AG04450 (cell line): ENCODE results near the gene RNF213. TPM values are rescaled to one million over a fixed set of nuclear protein-coding genes. Genes with fewer than 3 reads are reported as not detected.

Experiments
- CTCF ChIA-PET: fragments of 300-600, 350-600 bp; formaldehyde crosslinking; extraction: SDS; loops from one replicate; lab custom pipeline; 2022; ENCODE audit warnings: antibody characterized with exemption, inconsistent platforms; lab: Charles Lee
- POLR2A ChIA-PET: fragments of 350-600 bp; formaldehyde crosslinking; extraction: SDS; loops from one replicate; lab custom pipeline; 2021; ENCODE audit warnings: antibody characterized with exemption, inconsistent platforms; lab: Yijun Ruan, JAX
- DNase-seq: peaks from one replicate; pipeline ENCODE4 v3.0.0-alpha.2; 2011; ENCODE audit warnings: low read depth, low spot score
- H3K27ac ChIP-seq: one replicate; pipeline ENCODE4 v1.5.1; 2012; ENCODE audit warnings: low read depth, low read length, control low read depth
- H3K27me3 ChIP-seq: one replicate; pipeline ENCODE4 v1.6.0; 2012; ENCODE audit warnings: low read length; ENCODE audit not compliant: control insufficient read depth, insufficient read depth
- H3K4me3 ChIP-seq: 2 replicates; pipeline ENCODE4 v1.5.1; 2011; ENCODE audit warnings: mild to moderate bottlenecking, low read depth, low read length, control low read depth
- H3K9me3 ChIP-seq: 2 replicates; pipeline ENCODE4 v1.5.1; 2012; ENCODE audit warnings: low read length; ENCODE audit not compliant: control insufficient read depth, insufficient read depth
- CTCF ChIP-seq: IDR thresholded peaks from 2 replicates; pipeline ENCODE4 v1.5.1; 2011; ENCODE audit warnings: low read depth, low read length, control low read depth, inconsistent platforms
- polyA plus RNA-seq: library from polyadenylated mRNA; depleted of rRNA; stranded (reverse); fragments of >200 nt; gene quantifications from 2 replicates; pipeline ENCODE4 v1.2.3, GENCODE V29; 2011

Gene RNF213
- polyA plus RNA-seq, 1 experiment = 46.8 TPM

GRCh38 chr17:80441598-80442322 lies 181.1 kb downstream of the RNF213 start:
- CTCF ChIA-PET = no interaction called here
- H3K9me3 ChIP-seq = no peaks in the 10 kb centered on the region; the same call in 1 of the 2 replicates
- DNase-seq = no peak
- H3K27ac ChIP-seq = no peak overlapping the region
- peaks cover 26% of the 10 kb centered on the region for H3K27me3 ChIP-seq
- H3K4me3 ChIP-seq = no peak overlapping the region
- no peak for TF ChIP-seq CTCF
- POLR2A ChIA-PET = no interaction called here

- DNase-seq = no peak
- CTCF ChIA-PET = interaction anchor here (1.1 kb wide), 1 partner anchor 15 kb away, joined by 3 read pairs; no protein-coding TSS in a partner anchor
These were observed 181.6 kb downstream of the RNF213 start for GRCh38 chr17:80442323-80442659.

GRCh38 chr17:80442764-80443163 lies 182.1 kb downstream of the RNF213 start:
- TF ChIP-seq CTCF = no peak
- ChIA-PET CTCF (interaction anchor here (1.1 kb wide), 1 partner anchor 15 kb away, joined by 3 read pairs; no protein-coding TSS in a partner anchor), POLR2A (interaction anchor here (0.6 kb wide), 1 partner anchor 342 kb away, joined by 5 read pairs; the partner anchor contains the start of gene GAA)
- no peaks in the 10 kb centered on the region; the same call in 1 of the 2 replicates for H3K9me3 ChIP-seq
- DNase-seq = no peak
- H3K27me3 ChIP-seq = peaks cover 26% of the 10 kb centered on the region
- H3K4me3 ChIP-seq = no peak overlapping the region
- no peak overlapping the region for H3K27ac ChIP-seq

More at GRCh38 chr17:80442323-80442659, 181.6 kb downstream of the RNF213 start:
- no peak for TF ChIP-seq CTCF
- H3K4me3 ChIP-seq = no peak overlapping the region
- H3K9me3 ChIP-seq = no peaks in the 10 kb centered on the region; the same call in 1 of the 2 replicates
- POLR2A ChIA-PET = interaction anchor here (0.6 kb wide), 1 partner anchor 341 kb away, joined by 5 read pairs; the partner anchor contains the start of gene GAA
- no peak overlapping the region for H3K27ac ChIP-seq
- peaks cover 26% of the 10 kb centered on the region for H3K27me3 ChIP-seq

- POLR2A ChIA-PET = no interaction called here
- peaks cover 28% of the 10 kb centered on the region for H3K27me3 ChIP-seq
- DNase-seq = no peak
- no peaks in the 10 kb centered on the region; the same call in 1 of the 2 replicates for H3K9me3 ChIP-seq
- no peak for TF ChIP-seq CTCF
- no peak overlapping the region for H3K4me3 ChIP-seq
- no peak overlapping the region for H3K27ac ChIP-seq
- CTCF ChIA-PET = interaction anchor here (1.1 kb wide), 1 partner anchor 16 kb away, joined by 3 read pairs; no protein-coding TSS in a partner anchor
These were observed 182.8 kb downstream of the RNF213 start for GRCh38 chr17:80443498-80443897.

GRCh38 chr17:80443916-80444643 lies 183.4 kb downstream of the RNF213 start:
- ChIA-PET POLR2A (no interaction called here), CTCF (interaction anchor here (1.4 kb wide), 1 partner anchor 17 kb away, joined by 3 read pairs; no protein-coding TSS in a partner anchor)
- Histone ChIP-seq H3K4me3 (no peak overlapping the region), H3K27me3 (peaks cover 25% of the 10 kb centered on the region), H3K9me3 (no peaks in the 10 kb centered on the region; the same call in 1 of the 2 replicates), H3K27ac (no peak overlapping the region)
- no peak for TF ChIP-seq CTCF
- no peak for DNase-seq
